Prostate gland (tissue), 2 donors: ENCODE results near the gene SLC38A10. TPM values are rescaled to one million over a fixed set of nuclear protein-coding genes. Genes with fewer than 3 reads are reported as not detected.

Source experiments
- DNase-seq: peaks from one replicate; pipeline ENCODE4 v3.0.0-alpha.2; 2019; ENCODE audit warnings: low spot score
- H3K27ac ChIP-seq, 2 donors: fragments of 200-600 bp; sonication (generic); 2 replicates each; pipeline ENCODE4 v1.5.1; 2017 to 2019
- H3K27me3 ChIP-seq: fragments of 200-600 bp; sonication (generic); replicated peaks from 2 replicates; pipeline ENCODE4 v1.5.1; 2019; ENCODE audit not compliant: insufficient read depth
- H3K36me3 ChIP-seq, 2 donors: fragments of 200-600 bp; sonication (generic); 1 replicate in 1 of 2; 2 replicates in 1 of 2; pipeline versions ENCODE4 v1.5.1 to v1.8.1; 2017 to 2019
- H3K4me1 ChIP-seq: fragments of 200-600 bp; sonication (generic); replicated peaks from 2 replicates; pipeline ENCODE4 v1.5.1; 2019
- H3K4me3 ChIP-seq, 2 donors: fragments of 200-600 bp; sonication (generic); 2 replicates each; pipeline ENCODE4 v1.5.1; 2017 to 2019
- H3K9me3 ChIP-seq: fragments of 200-600 bp; sonication (generic); 2 replicates; pipeline ENCODE4 v1.5.1; 2017
- POLR2A ChIP-seq: fragments of 450-650 bp; IDR thresholded peaks from one replicate; pipeline ENCODE4 v1.6.1; 2016; ENCODE audit warnings: antibody characterized with exemption, mild to moderate bottlenecking
- POLR2AphosphoS5 ChIP-seq: sonication (generic); formaldehyde crosslinking; IDR thresholded peaks from one replicate; pipeline ENCODE4 v1.6.1; 2017; ENCODE audit warnings: antibody characterized with exemption
- WGBS: methylation state at CpG from one replicate; pipeline ENCODE4 v1.1.5; 2018; 5-methylcytosine and 5-hydroxymethylcytosine counted together
- intact Hi-C: fragments of 100-400 bp; cut with DNase I; formaldehyde crosslinking; loops from one replicate; pipeline ENCODE4 v1.14.2; 2022
- total RNA-seq, 2 donors: library from RNA; depleted of rRNA; stranded (reverse); fragments of >200 nt; gene quantifications; one replicate each; pipeline ENCODE4 v1.1.0, GENCODE V29; 2016
- TF ChIP-seq, protein P1 (sequence below), 4 experiments: fragments of 200-600 bp in 2 of 4; fragments of 450-650 bp in 2 of 4; sonication (generic) in 2 of 4; IDR thresholded peaks; 1 replicate in 3 of 4; 2 replicates in 1 of 4; pipeline ENCODE4 v1.5.1; 2016 to 2019; ENCODE audit warnings: antibody characterized with exemption in 4 of 4, mild to moderate bottlenecking in 2 of 4, moderate library complexity in 2 of 4

SLC38A10 gene
- total RNA-seq, 2 donors from 2014 or later, result 104 to 167 TPM

DNA sequence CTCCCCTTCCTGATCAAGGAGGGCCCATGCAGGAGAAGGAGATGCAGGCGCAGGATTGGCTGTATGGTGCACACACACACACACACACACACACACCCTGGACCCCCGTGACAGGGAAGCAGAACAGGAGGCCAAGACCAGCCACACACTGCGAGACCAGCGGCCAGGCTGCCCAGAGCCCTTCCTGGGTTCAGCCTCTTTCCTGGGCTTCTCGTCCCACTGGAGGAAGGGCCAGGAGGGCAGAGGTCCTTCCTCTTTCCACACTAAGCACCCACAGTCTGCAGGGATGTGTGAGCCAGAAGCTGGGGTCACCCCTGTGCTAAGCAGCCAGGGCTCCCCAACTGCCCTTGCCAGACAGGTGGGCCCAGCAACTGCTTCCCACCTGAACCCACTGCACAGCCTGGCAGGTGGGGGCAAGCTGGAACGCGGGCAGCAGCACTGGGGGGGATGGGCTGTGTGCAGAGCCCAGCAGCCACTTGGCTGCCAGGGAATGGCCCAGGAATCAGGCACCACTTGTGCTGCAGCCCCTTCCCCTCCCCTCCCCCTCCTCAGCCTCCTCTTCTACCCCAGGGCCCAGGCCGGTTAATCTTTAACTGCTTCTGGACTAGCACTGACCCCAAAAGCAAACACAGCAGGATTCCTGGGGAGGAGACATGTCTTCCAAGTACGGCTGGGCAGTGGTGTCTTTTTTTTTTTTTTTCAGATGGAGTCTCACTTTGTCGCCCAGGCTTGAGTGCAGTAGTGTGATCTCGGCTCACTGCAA lies 44.6 kb upstream of the SLC38A10 start:
- intact Hi-C loops, result loop anchor here (5.0 kb wide), 1 partner anchor 42 kb away; the partner anchor contains the start of gene SLC38A10
- WGBS, result 41% methylated on average over 11 of the region's 11 CpGs
- Histone ChIP-seq H3K4me1 (peaks cover 22% of the 10 kb centered on the region), H3K27ac (peak overlapping the region; percentile 99 to 100), H3K27me3 (no peaks in the 10 kb centered on the region), H3K4me3 (no peak overlapping the region), H3K9me3 (no peaks in the 10 kb centered on the region), H3K36me3 (no peaks in the 10 kb centered on the region)
- TF ChIP-seq, protein P1, sequence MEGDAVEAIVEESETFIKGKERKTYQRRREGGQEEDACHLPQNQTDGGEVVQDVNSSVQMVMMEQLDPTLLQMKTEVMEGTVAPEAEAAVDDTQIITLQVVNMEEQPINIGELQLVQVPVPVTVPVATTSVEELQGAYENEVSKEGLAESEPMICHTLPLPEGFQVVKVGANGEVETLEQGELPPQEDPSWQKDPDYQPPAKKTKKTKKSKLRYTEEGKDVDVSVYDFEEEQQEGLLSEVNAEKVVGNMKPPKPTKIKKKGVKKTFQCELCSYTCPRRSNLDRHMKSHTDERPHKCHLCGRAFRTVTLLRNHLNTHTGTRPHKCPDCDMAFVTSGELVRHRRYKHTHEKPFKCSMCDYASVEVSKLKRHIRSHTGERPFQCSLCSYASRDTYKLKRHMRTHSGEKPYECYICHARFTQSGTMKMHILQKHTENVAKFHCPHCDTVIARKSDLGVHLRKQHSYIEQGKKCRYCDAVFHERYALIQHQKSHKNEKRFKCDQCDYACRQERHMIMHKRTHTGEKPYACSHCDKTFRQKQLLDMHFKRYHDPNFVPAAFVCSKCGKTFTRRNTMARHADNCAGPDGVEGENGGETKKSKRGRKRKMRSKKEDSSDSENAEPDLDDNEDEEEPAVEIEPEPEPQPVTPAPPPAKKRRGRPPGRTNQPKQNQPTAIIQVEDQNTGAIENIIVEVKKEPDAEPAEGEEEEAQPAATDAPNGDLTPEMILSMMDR (IDR thresholded peaks at IDR 0.05), result no peak
- TF ChIP-seq POLR2A (no peak), POLR2AphosphoS5 (no peak)
- DNase-seq, result no peak

- 53% methylated on average over 4 of the region's 4 CpGs for WGBS
- no peaks in the 10 kb centered on the region for H3K9me3 ChIP-seq
- no peaks in the 10 kb centered on the region for H3K36me3 ChIP-seq
- intact Hi-C loops, result loop anchor here (5.0 kb wide), 1 partner anchor 42 kb away; the partner anchor contains the start of gene SLC38A10
- TF ChIP-seq, protein P1 (IDR thresholded peaks at IDR 0.05), result no peak
- TF ChIP-seq POLR2A (no peak), POLR2AphosphoS5 (no peak)
- H3K27me3 ChIP-seq, result no peaks in the 10 kb centered on the region
- DNase-seq, result no peak
- no peak overlapping the region for H3K4me3 ChIP-seq
- H3K27ac ChIP-seq, result peak overlapping the region; percentile 99 to 100
- peaks cover 22% of the 10 kb centered on the region for H3K4me1 ChIP-seq
Measured at GRCh38 chr17:81339191-81339533, 44.1 kb upstream of the SLC38A10 start.

DNA sequence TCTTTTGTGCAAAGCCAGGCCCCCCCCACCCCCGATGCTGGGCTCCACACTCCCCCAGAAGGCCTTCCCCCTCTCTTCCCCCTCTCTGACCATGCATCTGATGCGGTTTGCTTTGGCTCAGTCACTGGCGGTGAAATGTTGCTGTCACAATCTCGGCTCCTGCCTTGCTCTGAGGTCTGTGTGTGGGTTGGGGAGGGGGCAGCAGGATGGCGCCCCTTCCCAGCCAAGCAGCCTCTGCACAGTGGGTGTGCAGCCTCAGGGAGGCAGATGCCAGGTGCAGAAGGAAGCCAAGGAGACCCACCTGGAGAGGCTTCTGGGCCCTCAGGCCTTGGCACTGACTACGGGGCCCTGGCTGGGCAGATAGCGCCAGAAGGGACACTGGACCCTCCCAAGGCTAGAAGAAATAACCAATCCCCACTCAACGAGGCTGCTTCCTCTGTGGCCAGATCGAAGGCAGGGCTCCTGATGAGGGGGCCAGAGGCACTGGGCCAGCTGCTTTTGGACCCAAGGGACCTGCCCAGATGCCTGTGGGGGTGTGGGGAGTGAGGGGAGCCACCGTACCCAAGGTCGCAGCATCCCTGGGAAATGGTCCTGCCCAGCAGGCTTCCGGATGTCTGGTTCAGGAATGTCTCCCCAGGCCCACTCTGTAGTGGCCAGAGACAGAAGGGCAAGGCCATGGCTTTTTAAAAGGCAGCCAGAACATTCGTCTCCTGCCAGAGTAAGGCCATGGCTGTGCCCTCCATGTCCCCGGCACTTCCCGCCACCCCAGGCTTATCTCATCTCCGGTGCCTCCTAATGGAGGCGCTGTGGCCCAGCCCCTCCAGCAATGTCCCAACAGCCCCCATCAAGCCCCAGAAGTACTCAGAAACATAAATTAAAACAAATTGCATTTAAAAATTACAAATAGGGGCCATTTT lies 43.4 kb upstream of the SLC38A10 start:
- H3K36me3 ChIP-seq, result no peaks in the 10 kb centered on the region
- no peaks in the 10 kb centered on the region for H3K9me3 ChIP-seq
- H3K4me1 ChIP-seq, result peaks cover 22% of the 10 kb centered on the region
- intact Hi-C loops, result loop anchor here (5.0 kb wide), 1 partner anchor 41 kb away; the partner anchor contains the start of gene SLC38A10
- TF ChIP-seq, protein P1 (IDR thresholded peaks at IDR 0.05), result no peak
- no peak for TF ChIP-seq POLR2A
- TF ChIP-seq POLR2AphosphoS5, result no peak
- DNase-seq, result no peak
- H3K27me3 ChIP-seq, result no peaks in the 10 kb centered on the region
- no peak overlapping the region for H3K4me3 ChIP-seq
- WGBS, result 58% methylated on average over 17 of the region's 17 CpGs
- peak overlapping the region in 1 of 2 donors; percentile 100 for H3K27ac ChIP-seq

DNA sequence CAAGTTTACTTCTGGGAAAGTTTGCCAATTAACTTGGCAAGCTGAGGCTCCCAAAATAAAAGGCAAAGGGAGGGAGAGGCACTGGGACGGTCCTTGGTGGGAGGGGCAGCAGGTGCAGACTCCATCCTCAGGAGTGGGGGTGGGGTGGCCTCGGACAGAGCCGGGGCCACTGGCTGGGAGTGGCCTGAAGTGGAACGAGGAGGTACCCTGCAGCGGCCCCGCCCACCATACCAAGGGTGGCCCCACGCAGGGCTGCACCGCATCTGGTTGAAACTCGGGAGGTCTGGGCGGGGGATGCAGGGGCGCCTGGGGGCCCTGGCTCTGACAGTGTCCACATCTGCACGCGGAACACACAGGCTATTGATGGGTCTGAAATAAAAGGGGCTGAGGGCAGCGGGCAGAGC lies 42.4 kb upstream of the SLC38A10 start:
- Histone ChIP-seq H3K4me3 (no peak overlapping the region), H3K27me3 (no peaks in the 10 kb centered on the region), H3K4me1 (peaks cover 22% of the 10 kb centered on the region), H3K27ac (no peak overlapping the region), H3K9me3 (no peaks in the 10 kb centered on the region), H3K36me3 (no peaks in the 10 kb centered on the region)
- 47% methylated on average over 14 of the region's 14 CpGs for WGBS
- DNase-seq, result no peak
- intact Hi-C loops, result loop anchor here (5.0 kb wide), 1 partner anchor 40 kb away; the partner anchor contains the start of gene SLC38A10
- TF ChIP-seq POLR2A (no peak), POLR2AphosphoS5 (no peak)
- TF ChIP-seq, protein P1 (IDR thresholded peaks at IDR 0.05), result no peak
